H1 (cell line): ENCODE results near the gene PAEP.

Source experiments
- ATF3 ChIP-seq: IDR thresholded peaks from 2 replicates; pipeline ENCODE4 v1.6.1; 2011; ENCODE audit warnings: low read depth, mild to moderate bottlenecking, low read length; ENCODE audit not compliant: insufficient read depth
- CHD2 ChIP-seq: IDR thresholded peaks from 2 replicates; pipeline ENCODE4 v1.6.1; 2012; ENCODE audit warnings: low read length, improper control_type of control experiment
- EGR1 ChIP-seq: IDR thresholded peaks from 2 replicates; pipeline ENCODE4 v1.6.1; 2011; ENCODE audit warnings: low read depth, low read length, borderline replicate concordance
- EZH2 ChIP-seq: fragments of 200-600 bp; sonication (generic); IDR thresholded peaks from 2 replicates; pipeline ENCODE4 v1.7.1; 2012; ENCODE audit warnings: low read depth, mild to moderate bottlenecking, moderate library complexity, low read length, inconsistent platforms; ENCODE audit not compliant: severe bottlenecking
- JUND ChIP-seq: IDR thresholded peaks from 2 replicates; pipeline ENCODE4 v1.6.1; 2011; ENCODE audit warnings: mild to moderate bottlenecking, improper control_type of control experiment, low read length
- KDM5A ChIP-seq: fragments of 200-600 bp; IDR thresholded peaks from 2 replicates; pipeline ENCODE4 v1.7.1; 2012; ENCODE audit warnings: mild to moderate bottlenecking, low read length, inconsistent platforms, mixed read lengths
- MAX ChIP-seq: IDR thresholded peaks from 2 replicates; pipeline ENCODE4 v1.6.1; 2012; ENCODE audit warnings: inconsistent platforms
- POLR2A ChIP-seq, 2 experiments: IDR thresholded peaks; 1 replicate in 1 of 2; 2 replicates in 1 of 2; pipeline ENCODE4 v1.6.1; 2011; ENCODE audit warnings: low read depth in 2 of 2, low read length in 2 of 2, mild to moderate bottlenecking in 2 of 2; ENCODE audit errors: control extremely low read depth in 1 of 2
- RAD21 ChIP-seq, 2 experiments: IDR thresholded peaks in 1 of 2; conservative IDR thresholded peaks in 1 of 2; 2 replicates each; pipeline ENCODE4 v1.6.1; 2011; ENCODE audit warnings: low read depth in 2 of 2, low read length in 2 of 2, improper control_type of control experiment in 1 of 2, inconsistent platforms in 1 of 2, mild to moderate bottlenecking in 1 of 2, moderate library complexity in 1 of 2
- RFX5 ChIP-seq: IDR thresholded peaks from 2 replicates; pipeline ENCODE4 v1.6.1; 2011; ENCODE audit warnings: low read depth, low read length, improper control_type of control experiment, borderline replicate concordance
- SP2 ChIP-seq: IDR thresholded peaks from 2 replicates; pipeline ENCODE4 v1.6.1; 2012; ENCODE audit warnings: mild to moderate bottlenecking, low read length, inconsistent platforms
- YY1 ChIP-seq: IDR thresholded peaks from 2 replicates; pipeline ENCODE4 v1.6.1; 2011; ENCODE audit warnings: low read depth, mild to moderate bottlenecking, low read length

GRCh38 chr9:135555910-135556309 is 5.6 kb upstream of the PAEP start:
- TF ChIP-seq RAD21 (IDR thresholded peaks at IDR 0.05 in 1 of 2, conservative IDR thresholded peaks at IDR 0.05 in 1 of 2; ENCODE audit: low read depth in 2 of 2, low read length in 2 of 2), result no peak
- TF ChIP-seq YY1, result no peak
- TF ChIP-seq CHD2, result no peak
- no peak for TF ChIP-seq ATF3
- TF ChIP-seq EGR1, result no peak
- TF ChIP-seq KDM5A, result no peak
- TF ChIP-seq POLR2A (IDR thresholded peaks at IDR 0.05; ENCODE audit: control extremely low read depth in 1 of 2, low read depth in 2 of 2, low read length in 2 of 2), result no peak
- no peak for TF ChIP-seq SP2
- TF ChIP-seq MAX, result no peak
- TF ChIP-seq EZH2, result no peak
- TF ChIP-seq JUND, result no peak
- TF ChIP-seq RFX5, result no peak
